ENCODE measurements around the gene TMEM198. TPM values are rescaled to one million over a fixed set of nuclear protein-coding genes. Genes with fewer than 3 reads are reported as not detected.
A peak's percentile ranks its signal among the peaks of the same experiment; 100 is the strongest.

The TMEM198 gene
- total RNA-seq, 1 donor = 1.1 TPM

DNA sequence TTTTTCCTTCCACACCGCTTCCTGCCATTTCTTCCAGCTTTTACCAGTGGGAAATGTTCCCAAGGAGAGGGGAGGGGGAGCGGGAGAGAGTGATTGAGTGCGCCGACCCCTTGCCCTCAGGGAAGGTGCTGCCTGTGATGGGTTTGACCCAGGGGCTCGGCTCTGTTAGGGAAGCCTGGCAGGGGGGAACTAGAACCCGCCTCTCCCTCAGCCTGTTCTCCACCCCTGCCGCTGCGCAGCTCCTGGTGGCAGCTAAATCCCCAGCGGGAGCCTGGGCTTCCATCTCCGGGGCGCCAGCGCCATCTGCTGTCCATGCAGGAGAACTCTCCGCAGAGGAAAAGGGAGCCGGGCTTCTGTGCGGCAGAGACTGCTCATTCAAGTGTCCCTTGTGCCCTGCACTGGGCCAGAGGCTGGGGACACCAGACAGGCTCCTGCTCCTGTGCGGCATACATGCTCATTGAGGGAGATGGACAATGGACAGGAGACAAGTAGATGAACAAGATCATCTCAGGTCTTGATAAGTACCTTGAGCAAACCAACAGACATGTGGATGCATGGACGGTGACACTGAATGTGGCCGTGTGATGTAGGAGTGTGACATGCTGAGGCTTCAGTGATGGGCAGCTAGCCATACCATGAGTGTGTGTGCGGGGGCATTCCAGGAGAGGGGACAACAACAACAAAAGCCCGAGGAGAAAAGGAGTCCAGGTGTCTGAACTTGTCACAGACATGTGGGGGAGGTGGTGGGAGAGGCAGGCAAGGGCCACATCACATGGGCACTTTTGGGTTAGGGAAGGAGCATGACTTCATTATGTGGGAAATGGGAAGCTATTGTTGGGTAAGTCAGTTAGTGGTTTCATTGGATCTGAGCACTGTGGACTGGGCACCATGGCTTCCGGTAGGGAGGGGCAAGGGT, 13.5 kb upstream of the TMEM198 start:
- DNase-seq (ENCODE audit: insufficient read length, low spot score, missing footprints) = peak; percentile 98
- Histone ChIP-seq H3K4me1 (ENCODE audit: insufficient read depth, low read length) (peaks cover 4% of the 10 kb centered on the region), H3K79me2 (ENCODE audit: insufficient read depth, low read length) (no peaks in the 10 kb centered on the region), H3K4me2 (ENCODE audit: insufficient read depth, low read length) (peak overlapping the region; percentile 75), H2AFZ (ENCODE audit: low read length) (peak overlapping the region; percentile 61), H3K27me3 (ENCODE audit: insufficient read depth, low read length) (peaks cover 41% of the 10 kb centered on the region), H3K36me3 (ENCODE audit: insufficient read depth, low read length) (no peaks in the 10 kb centered on the region), H3K9me3 (ENCODE audit: low read depth, low read length) (no peaks in the 10 kb centered on the region), H3K27ac (ENCODE audit: low read depth, low read length) (no peak overlapping the region), H4K20me1 (ENCODE audit: insufficient read depth, low read length) (no peaks in the 10 kb centered on the region), H3K4me3 (ENCODE audit: insufficient read depth, low read length) (peak overlapping the region; percentile 56)
- TF ChIP-seq, protein P1, sequence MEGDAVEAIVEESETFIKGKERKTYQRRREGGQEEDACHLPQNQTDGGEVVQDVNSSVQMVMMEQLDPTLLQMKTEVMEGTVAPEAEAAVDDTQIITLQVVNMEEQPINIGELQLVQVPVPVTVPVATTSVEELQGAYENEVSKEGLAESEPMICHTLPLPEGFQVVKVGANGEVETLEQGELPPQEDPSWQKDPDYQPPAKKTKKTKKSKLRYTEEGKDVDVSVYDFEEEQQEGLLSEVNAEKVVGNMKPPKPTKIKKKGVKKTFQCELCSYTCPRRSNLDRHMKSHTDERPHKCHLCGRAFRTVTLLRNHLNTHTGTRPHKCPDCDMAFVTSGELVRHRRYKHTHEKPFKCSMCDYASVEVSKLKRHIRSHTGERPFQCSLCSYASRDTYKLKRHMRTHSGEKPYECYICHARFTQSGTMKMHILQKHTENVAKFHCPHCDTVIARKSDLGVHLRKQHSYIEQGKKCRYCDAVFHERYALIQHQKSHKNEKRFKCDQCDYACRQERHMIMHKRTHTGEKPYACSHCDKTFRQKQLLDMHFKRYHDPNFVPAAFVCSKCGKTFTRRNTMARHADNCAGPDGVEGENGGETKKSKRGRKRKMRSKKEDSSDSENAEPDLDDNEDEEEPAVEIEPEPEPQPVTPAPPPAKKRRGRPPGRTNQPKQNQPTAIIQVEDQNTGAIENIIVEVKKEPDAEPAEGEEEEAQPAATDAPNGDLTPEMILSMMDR (IDR thresholded peaks at IDR 0.05; ENCODE audit: extremely low read depth, low read depth, low read length) = peak; percentile 92

DNA sequence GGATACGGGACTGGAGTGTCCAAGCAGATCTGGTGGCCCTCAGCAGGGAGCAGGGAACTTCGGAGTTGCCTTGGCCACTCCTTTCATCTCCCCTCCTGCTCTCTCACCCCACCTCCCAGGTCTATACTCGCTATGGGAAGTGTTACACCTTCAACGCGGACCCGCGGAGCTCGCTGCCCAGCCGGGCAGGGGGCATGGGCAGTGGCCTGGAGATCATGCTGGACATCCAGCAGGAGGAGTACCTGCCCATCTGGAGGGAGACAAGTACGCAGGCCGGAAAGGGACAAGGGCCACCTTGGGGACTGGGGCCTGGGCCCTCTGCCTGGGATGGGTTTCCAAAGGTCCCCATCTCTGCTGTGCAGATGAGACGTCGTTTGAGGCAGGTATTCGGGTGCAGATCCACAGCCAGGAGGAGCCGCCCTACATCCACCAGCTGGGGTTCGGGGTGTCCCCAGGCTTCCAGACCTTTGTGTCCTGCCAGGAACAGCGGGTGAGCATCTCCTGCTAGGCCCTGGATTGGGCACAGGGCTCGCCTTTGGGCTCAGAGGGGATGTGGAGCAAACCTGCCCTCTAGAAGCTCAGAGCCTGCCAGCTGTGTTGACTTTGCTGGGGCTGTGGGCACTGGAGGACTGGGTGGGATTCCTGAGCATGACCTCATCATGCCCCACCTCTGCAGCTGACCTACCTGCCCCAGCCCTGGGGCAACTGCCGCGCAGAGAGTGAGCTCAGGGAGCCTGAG, 12.0 kb upstream of the TMEM198 start:
- peaks cover 38% of the 10 kb centered on the region for H3K27me3 ChIP-seq (ENCODE audit: insufficient read depth, low read length)
- no peaks in the 10 kb centered on the region for H3K9me3 ChIP-seq (ENCODE audit: low read depth, low read length)
- H4K20me1 ChIP-seq (ENCODE audit: insufficient read depth, low read length) = no peaks in the 10 kb centered on the region
- TF ChIP-seq, protein P1 (IDR thresholded peaks at IDR 0.05; ENCODE audit: extremely low read depth, low read depth, low read length) = no peak
- no peak for DNase-seq (ENCODE audit: insufficient read length, low spot score, missing footprints)
- H2AFZ ChIP-seq (ENCODE audit: low read length) = no peak overlapping the region
- H3K4me3 ChIP-seq (ENCODE audit: insufficient read depth, low read length) = no peak overlapping the region
- H3K4me1 ChIP-seq (ENCODE audit: insufficient read depth, low read length) = peaks cover 4% of the 10 kb centered on the region
- no peaks in the 10 kb centered on the region for H3K36me3 ChIP-seq (ENCODE audit: insufficient read depth, low read length)
- no peaks in the 10 kb centered on the region for H3K79me2 ChIP-seq (ENCODE audit: insufficient read depth, low read length)
- no peak overlapping the region for H3K4me2 ChIP-seq (ENCODE audit: insufficient read depth, low read length)
- H3K27ac ChIP-seq (ENCODE audit: low read depth, low read length) = no peak overlapping the region

DNA sequence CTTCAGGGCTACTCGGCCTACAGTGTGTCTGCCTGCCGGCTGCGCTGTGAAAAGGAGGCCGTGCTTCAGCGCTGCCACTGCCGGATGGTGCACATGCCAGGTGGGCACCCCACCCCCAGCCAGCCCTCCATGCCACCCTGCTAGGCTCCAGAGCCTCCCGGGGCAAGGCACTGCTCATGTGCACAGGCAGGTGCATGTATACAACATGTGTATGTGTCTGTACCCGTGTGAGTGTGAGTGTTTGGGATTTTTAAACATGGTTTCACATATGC, 11.5 kb upstream of the TMEM198 start:
- TF ChIP-seq, protein P1 (IDR thresholded peaks at IDR 0.05; ENCODE audit: extremely low read depth, low read depth, low read length) = no peak
- Histone ChIP-seq H3K9me3 (ENCODE audit: low read depth, low read length) (no peaks in the 10 kb centered on the region), H3K27me3 (ENCODE audit: insufficient read depth, low read length) (peaks cover 33% of the 10 kb centered on the region), H2AFZ (ENCODE audit: low read length) (no peak overlapping the region), H3K79me2 (ENCODE audit: insufficient read depth, low read length) (no peaks in the 10 kb centered on the region), H4K20me1 (ENCODE audit: insufficient read depth, low read length) (no peaks in the 10 kb centered on the region), H3K36me3 (ENCODE audit: insufficient read depth, low read length) (no peaks in the 10 kb centered on the region), H3K4me3 (ENCODE audit: insufficient read depth, low read length) (no peak overlapping the region), H3K4me2 (ENCODE audit: insufficient read depth, low read length) (no peak overlapping the region), H3K4me1 (ENCODE audit: insufficient read depth, low read length) (peaks cover 4% of the 10 kb centered on the region), H3K27ac (ENCODE audit: low read depth, low read length) (no peak overlapping the region)
- no peak for DNase-seq (ENCODE audit: insufficient read length, low spot score, missing footprints)
